Measurements from ENCODE around the gene OR3A3. TPM values are rescaled to one million over a fixed set of nuclear protein-coding genes. Genes with fewer than 3 reads are reported as not detected.
"Not testable (repeated sequence)": the region's sequence is repeated elsewhere in the genome, so short reads cannot be mapped to it uniquely, and the experiment has no call there.

Gene OR3A3
- total RNA-seq: not detected in 2 replicates

GRCh38 chr17:3411070-3411469, at the start of gene OR3A3:
TSS of gene OR3A3 (plus strand) at chr17:3411370.
- DNase-seq (ENCODE audit: low read depth): no peak
- no peak within 1 kb of the TSS for H3K4me3 ChIP-seq (ENCODE audit: low read depth, low read length)
- TF ChIP-seq CTCF (conservative IDR thresholded peaks at IDR 0.05; ENCODE audit: low read depth, low read length): no peak

GRCh38 chr17:3371167-3371566, 40.0 kb upstream of the OR3A3 start:
- DNase-seq (ENCODE audit: low read depth); H3K4me3 ChIP-seq (ENCODE audit: low read depth, low read length): not testable (repeated sequence)

- no peak overlapping the region for H3K4me3 ChIP-seq (ENCODE audit: low read depth, low read length)
- no peak for TF ChIP-seq CTCF (conservative IDR thresholded peaks at IDR 0.05; ENCODE audit: low read depth, low read length)
- no peak for DNase-seq (ENCODE audit: low read depth)
These were observed 32.8 kb upstream of the OR3A3 start for GRCh38 chr17:3378321-3378720.

- TF ChIP-seq CTCF (conservative IDR thresholded peaks at IDR 0.05; ENCODE audit: low read depth, low read length): no peak
- no peak for DNase-seq (ENCODE audit: low read depth)
- no peak overlapping the region for H3K4me3 ChIP-seq (ENCODE audit: low read depth, low read length)
These were observed 29.2 kb upstream of the OR3A3 start for GRCh38 chr17:3381957-3382356.

GRCh38 chr17:3385869-3386816, 25.0 kb upstream of the OR3A3 start, which contains the start of gene OR3A2:
TSS of gene OR3A2 (minus strand) at chr17:3386308.
- no peak for TF ChIP-seq CTCF (conservative IDR thresholded peaks at IDR 0.05; ENCODE audit: low read depth, low read length)
- H3K4me3 ChIP-seq (ENCODE audit: low read depth, low read length): no peak within 1 kb of the TSS
- DNase-seq (ENCODE audit: low read depth): no peak

GRCh38 chr17:3389791-3390190, 21.4 kb upstream of the OR3A3 start:
- TF ChIP-seq CTCF (conservative IDR thresholded peaks at IDR 0.05; ENCODE audit: low read depth, low read length): no peak
- no peak for DNase-seq (ENCODE audit: low read depth)
- H3K4me3 ChIP-seq (ENCODE audit: low read depth, low read length): no peak overlapping the region

GRCh38 chr17:3397801-3398200, 13.4 kb upstream of the OR3A3 start:
- not testable (repeated sequence) for H3K4me3 ChIP-seq (ENCODE audit: low read depth, low read length); DNase-seq (ENCODE audit: low read depth)

- H3K4me3 ChIP-seq (ENCODE audit: low read depth, low read length): no peak within 1 kb of the TSS
- no peak for TF ChIP-seq CTCF (conservative IDR thresholded peaks at IDR 0.05; ENCODE audit: low read depth, low read length)
- DNase-seq (ENCODE audit: low read depth): no peak
These were observed 12.9 kb upstream of the OR3A3 start, which contains the start of gene OR1E1 for GRCh38 chr17:3398310-3398709. TSS of gene OR1E1 (minus strand) at chr17:3398410. CDS start at chr17:3398410, 0 bp downstream.
